IMR-90 (cell line): ENCODE measurements around the gene HNRNPL. TPM values are rescaled to one million over a fixed set of nuclear protein-coding genes. Genes with fewer than 3 reads are reported as not detected.

Experiments
- ATAC-seq: fragments of 200-7000 bp; cut with Tn5 transposase; 2 replicates; pipeline ENCODE4 v1.9.1; 2020; ENCODE audit warnings: low read depth, mild to moderate bottlenecking, moderate library complexity
- BruUV-seq: library from RNA; stranded (reverse); fragments of 400-500 nt; replicated peaks from 2 replicates; lab custom pipeline; 2021; lab: Mats Ljungman, UMichigan
- CTCF ChIA-PET: fragments of 300-600 bp; formaldehyde crosslinking; extraction: SDS; loops from one replicate; lab custom pipeline; 2021; ENCODE audit warnings: antibody characterized with exemption; lab: Yijun Ruan, JAX
- POLR2A ChIA-PET: fragments of 300-600 bp; sonication (Branson Sonifier 250); formaldehyde crosslinking; loops from one replicate; lab custom pipeline; 2022; ENCODE audit warnings: antibody characterized with exemption; ENCODE audit not compliant: unreplicated experiment; lab: Charles Lee
- DNase-seq: peaks from one replicate; pipeline ENCODE4 v3.0.0; 2013
- H2AFZ ChIP-seq: replicated peaks from 2 replicates; pipeline ENCODE3; 2013; ENCODE audit warnings: low read length, mild to moderate bottlenecking; ENCODE audit not compliant: poor library complexity
- H2AK5ac ChIP-seq: 2 replicates; pipeline ENCODE4 v1.6.1; 2013; ENCODE audit warnings: low read depth, low read length, inconsistent platforms
- H2AK9ac ChIP-seq: replicated peaks from 2 replicates; pipeline ENCODE3; 2013; ENCODE audit warnings: mild to moderate bottlenecking, low read depth, low read length, moderate library complexity; ENCODE audit not compliant: poor library complexity
- H2BK120ac ChIP-seq: 2 replicates; pipeline ENCODE4 v1.6.1; 2013; ENCODE audit warnings: low read depth, low read length, inconsistent platforms
- H2BK15ac ChIP-seq: 3 replicates; pipeline ENCODE4 v1.6.1; 2013; ENCODE audit warnings: low read depth, low read length, inconsistent platforms
- H2BK20ac ChIP-seq: 2 replicates; pipeline ENCODE4 v1.6.1; 2013; ENCODE audit warnings: low read depth, mild to moderate bottlenecking, inconsistent platforms, low read length, moderate library complexity
- H2BK5ac ChIP-seq: 2 replicates; pipeline ENCODE4 v1.6.1; 2013; ENCODE audit warnings: mild to moderate bottlenecking, low read depth, low read length, inconsistent platforms; ENCODE audit not compliant: poor library complexity, severe bottlenecking
- H3K14ac ChIP-seq: replicated peaks from 2 replicates; pipeline ENCODE4 v1.6.1; 2013; ENCODE audit warnings: low read depth, low read length, inconsistent platforms
- H3K18ac ChIP-seq: 2 replicates; pipeline ENCODE4 v1.6.1; 2013; ENCODE audit warnings: low read depth, low read length, control low read depth
- H3K23ac ChIP-seq: 2 replicates; pipeline ENCODE4 v1.6.1; 2013; ENCODE audit warnings: low read depth, low read length, inconsistent platforms
- H3K27ac ChIP-seq: 2 replicates; pipeline ENCODE4 v1.5.1; 2013; ENCODE audit warnings: mild to moderate bottlenecking, control low read depth, low read length; ENCODE audit not compliant: insufficient read depth
- H3K27me3 ChIP-seq: 2 replicates; pipeline ENCODE4 v1.6.1; 2013; ENCODE audit warnings: low read length; ENCODE audit not compliant: control insufficient read depth, insufficient read depth
- H3K36me3 ChIP-seq: 2 replicates; pipeline ENCODE4 v1.6.1; 2013; ENCODE audit warnings: low read length, mixed read lengths; ENCODE audit not compliant: control insufficient read depth, insufficient read depth
- H3K4ac ChIP-seq: 2 replicates; pipeline ENCODE4 v1.6.1; 2013; ENCODE audit warnings: low read depth, low read length, inconsistent platforms
- H3K4me1 ChIP-seq: 2 replicates; pipeline ENCODE4 v1.6.1; 2013; ENCODE audit warnings: low read length, mixed read lengths; ENCODE audit not compliant: control insufficient read depth, insufficient read depth
- H3K4me2 ChIP-seq: 2 replicates; pipeline ENCODE4 v1.6.1; 2013; ENCODE audit warnings: low read depth, mild to moderate bottlenecking, control low read depth, low read length, moderate library complexity
- H3K4me3 ChIP-seq: 2 replicates; pipeline ENCODE4 v1.5.1; 2013; ENCODE audit warnings: low read depth, mild to moderate bottlenecking, control low read depth, low read length, moderate library complexity; ENCODE audit not compliant: insufficient read depth
- H3K56ac ChIP-seq: 2 replicates; pipeline ENCODE4 v1.6.1; 2013; ENCODE audit warnings: low read length, inconsistent platforms; ENCODE audit not compliant: insufficient read depth; ENCODE audit errors: extremely low read depth
- H3K79me1 ChIP-seq, 2 experiments: 2 replicates each; pipeline ENCODE4 v1.6.1; 2013; ENCODE audit warnings: low read length in 2 of 2, inconsistent platforms in 1 of 2, low read depth in 1 of 2
- H3K9ac ChIP-seq: 2 replicates; pipeline ENCODE4 v1.6.1; 2013; ENCODE audit warnings: low read depth, low read length, control low read depth
- H3K9me1 ChIP-seq: 2 replicates; pipeline ENCODE4 v1.6.1; 2013; ENCODE audit warnings: low read length, inconsistent platforms; ENCODE audit not compliant: insufficient read depth
- H3K9me3 ChIP-seq: 2 replicates; pipeline ENCODE4 v1.6.1; 2013; ENCODE audit warnings: low read length; ENCODE audit not compliant: control insufficient read depth, insufficient read depth
- H4K20me1 ChIP-seq: 2 replicates; pipeline ENCODE4 v1.6.1; 2013; ENCODE audit warnings: low read length, inconsistent platforms; ENCODE audit not compliant: insufficient read depth
- H4K5ac ChIP-seq: 2 replicates; pipeline ENCODE4 v1.6.1; 2013; ENCODE audit warnings: mild to moderate bottlenecking, low read depth, low read length, control low read depth
- H4K8ac ChIP-seq, 2 experiments: 2 replicates each; pipeline ENCODE4 v1.6.1; 2013; ENCODE audit warnings: low read depth in 2 of 2, low read length in 2 of 2, control low read depth in 1 of 2, inconsistent platforms in 1 of 2
- H4K91ac ChIP-seq: 2 replicates; pipeline ENCODE4 v1.6.1; 2013; ENCODE audit warnings: low read depth, low read length, inconsistent platforms; ENCODE audit not compliant: insufficient read depth
- BHLHE40 ChIP-seq: fragments of 150-350 bp; IDR thresholded peaks from 2 replicates; pipeline ENCODE4 v1.6.1; 2016; ENCODE audit warnings: mild to moderate bottlenecking, low read depth, low read length
- CEBPB ChIP-seq: IDR thresholded peaks from 2 replicates; pipeline ENCODE4 v1.6.1; 2012; ENCODE audit warnings: low read depth, low read length, improper control_type of control experiment
- CHD1 ChIP-seq: IDR thresholded peaks from 2 replicates; pipeline ENCODE4 v1.6.1; 2012; ENCODE audit warnings: low read depth, low read length, improper control_type of control experiment
- FOS ChIP-seq: fragments of 150-350 bp; IDR thresholded peaks from 2 replicates; pipeline ENCODE4 v1.6.1; 2016; ENCODE audit warnings: low read depth, low read length
- MAFK ChIP-seq: IDR thresholded peaks from 2 replicates; pipeline ENCODE4 v1.6.1; 2012; ENCODE audit warnings: low read depth, low read length, improper control_type of control experiment
- MAZ ChIP-seq: IDR thresholded peaks from 2 replicates; pipeline ENCODE4 v1.6.1; 2012; ENCODE audit warnings: low read depth, mild to moderate bottlenecking, low read length, improper control_type of control experiment, moderate library complexity, borderline replicate concordance
- MXI1 ChIP-seq: IDR thresholded peaks from 2 replicates; pipeline ENCODE4 v1.6.1; 2012; ENCODE audit warnings: low read depth, mild to moderate bottlenecking, low read length, moderate library complexity, borderline replicate concordance
- NFE2L2 ChIP-seq: fragments of 150-350 bp; IDR thresholded peaks from 2 replicates; pipeline ENCODE4 v1.6.1; 2016; ENCODE audit warnings: low read depth, mild to moderate bottlenecking, low read length
- POLR2A ChIP-seq: IDR thresholded peaks from 2 replicates; pipeline ENCODE4 v1.6.1; 2012; ENCODE audit warnings: mild to moderate bottlenecking, low read depth, low read length
- RAD21 ChIP-seq: IDR thresholded peaks from 2 replicates; pipeline ENCODE4 v1.6.1; 2012; ENCODE audit warnings: low read length, improper control_type of control experiment
- RCOR1 ChIP-seq: IDR thresholded peaks from 2 replicates; pipeline ENCODE4 v1.6.1; 2012; ENCODE audit warnings: mild to moderate bottlenecking, low read length, improper control_type of control experiment; ENCODE audit not compliant: insufficient replicate concordance
- RFX5 ChIP-seq: IDR thresholded peaks from 2 replicates; pipeline ENCODE4 v1.8.0; 2012; ENCODE audit warnings: low read depth, mild to moderate bottlenecking, low read length, moderate library complexity
- SMC3 ChIP-seq: fragments of 150-350 bp; IDR thresholded peaks from 2 replicates; pipeline ENCODE4 v1.6.1; 2016; ENCODE audit warnings: low read depth, mild to moderate bottlenecking, antibody characterized with exemption, low read length, moderate library complexity
- dilution Hi-C: fragments of 300-500 bp; cut with HindIII; formaldehyde crosslinking; loops from one replicate; pipeline ENCODE4 v1.14.3; 2018; ENCODE audit warnings: low sequenced_read_pairs; ENCODE audit not compliant: unreplicated experiment
- in situ Hi-C: fragments of 300-500 bp; cut with MboI; formaldehyde crosslinking; loops from 3 replicates; pipeline ENCODE4 v1.14.3; 2019; ENCODE audit warnings: low sequenced_read_pairs, inconsistent platforms, mixed read lengths
- intact Hi-C: fragments of 100-400 bp; cut with micrococcal nuclease; formaldehyde crosslinking; loops from 2 replicates; pipeline ENCODE4 v1.10.0; 2022
- polyA plus RNA-seq, 3 experiments: library from polyadenylated mRNA; depleted of rRNA; stranded (reverse); fragments of >200 nt; gene quantifications; 2 replicates each; pipeline ENCODE4 v1.2.3, GENCODE V29; 2012; ENCODE audit warnings: low replicate concordance in 1 of 3
- total RNA-seq: library from RNA; depleted of rRNA; stranded (reverse); fragments of >200 nt; gene quantifications from 2 replicates; pipeline ENCODE4 v1.2.3, GENCODE V29; 2012
- TF ChIP-seq, protein P1 (sequence below): fragments of 150-350 bp; IDR thresholded peaks from 2 replicates; pipeline ENCODE4 v1.6.1; 2016; ENCODE audit warnings: low read depth, mild to moderate bottlenecking, low read length, moderate library complexity, borderline replicate concordance

HNRNPL gene
- total and polyA plus RNA-seq, 2 of the 4 experiments (the other 2 are of a cell fraction) = 277 to 429 TPM

DNA sequence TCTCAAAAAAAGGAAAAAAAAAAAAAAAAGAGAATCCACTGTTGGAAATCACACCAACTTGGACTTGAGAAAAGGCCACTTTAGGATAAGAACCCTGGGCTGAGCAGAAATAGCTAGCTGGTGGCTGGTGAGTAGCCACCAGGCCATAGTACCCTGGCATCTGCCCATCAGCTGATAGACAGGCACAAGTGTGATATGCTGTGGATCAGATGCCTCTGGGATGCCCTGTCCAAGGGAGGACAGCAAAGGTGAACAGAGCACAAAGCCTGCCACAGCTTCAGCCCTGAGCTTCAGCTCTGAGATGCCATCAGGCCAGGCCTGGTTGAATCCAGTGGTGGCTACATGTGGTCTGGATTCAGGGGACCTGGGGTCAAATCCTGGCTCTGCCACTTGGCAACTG, 40.9 kb upstream of the HNRNPL start:
- no peak overlapping the region for H3K4me3 ChIP-seq
- dilution Hi-C loops (no loop called here), in situ Hi-C loops (no loop called here), intact Hi-C loops (no loop called here)
- H2AK5ac ChIP-seq = no peak overlapping the region
- ChIA-PET POLR2A (no interaction called here), CTCF (no interaction called here)
- H2BK20ac ChIP-seq = no peak overlapping the region
- no peak overlapping the region for H2BK120ac ChIP-seq
- ATAC-seq (no peak), DNase-seq (no peak)
- H3K27ac ChIP-seq = no peak overlapping the region
- H3K9me1 ChIP-seq = 0 out of 2 replicates have a peak, but pooled peaks cover 2% of the 10 kb centered on the region
- no peak overlapping the region for H3K23ac ChIP-seq
- H2AK9ac ChIP-seq = no peak overlapping the region
- H3K14ac ChIP-seq = no peak overlapping the region
- BruUV-seq = no TSS peak
- no peak overlapping the region for H3K4ac ChIP-seq
- H3K4me2 ChIP-seq = no peak overlapping the region
- no peak overlapping the region for H2BK5ac ChIP-seq
- H3K36me3 ChIP-seq = peaks cover 21% of the 10 kb centered on the region
- no peaks in the 10 kb centered on the region for H3K9me3 ChIP-seq
- no peak overlapping the region for H3K9ac ChIP-seq
- no peak overlapping the region for H3K56ac ChIP-seq
- no peaks in the 10 kb centered on the region for H3K79me1 ChIP-seq
- H4K91ac ChIP-seq = no peak overlapping the region
- H2BK15ac ChIP-seq = no peak overlapping the region
- no peaks in the 10 kb centered on the region for H3K4me1 ChIP-seq
- no peak overlapping the region for H4K8ac ChIP-seq
- TF ChIP-seq MAFK (no peak), SMC3 (no peak), RCOR1 (no peak), CHD1 (no peak), FOS (no peak), BHLHE40 (no peak), RFX5 (no peak), POLR2A (no peak), NFE2L2 (no peak), RAD21 (no peak), MAZ (no peak), CEBPB (no peak), MXI1 (no peak)
- TF ChIP-seq, protein P1, sequence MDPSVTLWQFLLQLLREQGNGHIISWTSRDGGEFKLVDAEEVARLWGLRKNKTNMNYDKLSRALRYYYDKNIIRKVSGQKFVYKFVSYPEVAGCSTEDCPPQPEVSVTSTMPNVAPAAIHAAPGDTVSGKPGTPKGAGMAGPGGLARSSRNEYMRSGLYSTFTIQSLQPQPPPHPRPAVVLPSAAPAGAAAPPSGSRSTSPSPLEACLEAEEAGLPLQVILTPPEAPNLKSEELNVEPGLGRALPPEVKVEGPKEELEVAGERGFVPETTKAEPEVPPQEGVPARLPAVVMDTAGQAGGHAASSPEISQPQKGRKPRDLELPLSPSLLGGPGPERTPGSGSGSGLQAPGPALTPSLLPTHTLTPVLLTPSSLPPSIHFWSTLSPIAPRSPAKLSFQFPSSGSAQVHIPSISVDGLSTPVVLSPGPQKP = no peak
- no peak overlapping the region for H3K18ac ChIP-seq
- H4K20me1 ChIP-seq = no peaks in the 10 kb centered on the region; the same call in 1 of the 2 replicates
- H3K27me3 ChIP-seq = no peaks in the 10 kb centered on the region
- no peak overlapping the region for H4K5ac ChIP-seq
- no peak overlapping the region for H2AFZ ChIP-seq
